Activated naive CD4-positive, alpha-beta T cell treated with anti-CD3 and anti-CD28 coated beads, Interleukin-2, amount 50 U/mL, for 24 hours (primary cell): ENCODE data around the gene KCNH1.

Experiments used
- H3K27ac Mint-ChIP-seq: one replicate; pipeline ENCODE4 v1.8.0; 2021; ENCODE audit warnings: mild to moderate bottlenecking, mixed read lengths
- H3K27me3 Mint-ChIP-seq: one replicate; pipeline ENCODE4 v1.8.0; 2021; ENCODE audit warnings: mixed read lengths
- H3K36me3 Mint-ChIP-seq: one replicate; pipeline ENCODE4 v1.8.0; 2021; ENCODE audit warnings: mixed read lengths
- H3K4me1 Mint-ChIP-seq: one replicate; pipeline ENCODE4 v1.8.0; 2021; ENCODE audit warnings: mixed read lengths
- H3K4me3 Mint-ChIP-seq: one replicate; pipeline ENCODE4 v1.8.0; 2021; ENCODE audit warnings: mild to moderate bottlenecking, mixed read lengths
- H3K9me3 Mint-ChIP-seq: one replicate; pipeline ENCODE4 v1.8.0; 2021; ENCODE audit warnings: mixed read lengths

The KCNH1 gene

DNA sequence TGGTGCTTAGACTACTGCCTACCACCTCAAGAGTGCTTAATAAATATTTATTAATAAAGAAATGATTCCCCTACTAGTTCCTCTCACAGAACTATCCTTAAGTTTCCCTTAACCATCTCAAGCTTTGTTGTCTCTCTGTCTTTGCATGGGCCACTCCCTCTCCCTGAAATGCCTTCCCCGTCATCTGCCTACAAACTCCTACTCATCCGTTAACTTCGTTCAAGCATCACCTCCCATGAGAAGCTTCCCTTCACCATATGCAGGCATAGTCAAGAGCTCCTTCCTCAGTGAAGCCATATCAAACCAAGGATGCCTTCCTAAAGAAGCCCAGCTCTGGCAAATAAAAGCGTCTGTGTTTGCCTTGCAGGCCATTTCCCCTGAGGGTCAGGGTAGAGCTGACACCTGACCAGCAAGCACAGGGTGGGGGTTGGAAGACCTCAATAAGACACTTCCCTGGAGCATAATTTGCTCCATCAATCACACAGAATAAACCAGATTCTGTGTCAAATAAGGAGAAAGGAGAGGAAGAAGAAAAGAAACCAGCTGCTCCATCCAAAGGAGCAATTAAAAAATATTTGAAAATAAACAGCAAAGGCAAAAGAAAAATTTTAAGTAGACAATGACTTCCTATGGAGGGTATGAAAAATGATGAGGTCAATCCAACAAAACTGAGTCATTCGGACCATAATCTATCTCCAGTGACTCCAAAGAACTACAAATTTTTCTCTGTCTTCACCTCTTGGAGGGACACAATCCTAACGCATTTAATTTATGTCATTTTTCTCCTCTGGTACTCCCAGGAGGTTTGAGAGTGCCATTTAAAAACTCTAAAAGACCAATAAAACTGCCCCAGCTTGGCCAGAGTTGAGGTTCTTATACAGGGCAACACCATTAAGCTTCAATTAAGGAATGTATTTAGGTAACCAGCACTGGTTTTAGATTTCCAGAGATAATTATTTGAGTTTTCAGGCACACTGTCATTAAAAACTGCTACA lies 303.6 kb downstream of the KCNH1 start:
- H3K36me3 Mint-ChIP-seq = no peaks in the 10 kb centered on the region
- no peaks in the 10 kb centered on the region for H3K4me1 Mint-ChIP-seq
- H3K9me3 Mint-ChIP-seq = no peaks in the 10 kb centered on the region
- H3K27me3 Mint-ChIP-seq = peaks cover 8% of the 10 kb centered on the region
- H3K27ac Mint-ChIP-seq = no peak overlapping the region
- no peak overlapping the region for H3K4me3 Mint-ChIP-seq

DNA sequence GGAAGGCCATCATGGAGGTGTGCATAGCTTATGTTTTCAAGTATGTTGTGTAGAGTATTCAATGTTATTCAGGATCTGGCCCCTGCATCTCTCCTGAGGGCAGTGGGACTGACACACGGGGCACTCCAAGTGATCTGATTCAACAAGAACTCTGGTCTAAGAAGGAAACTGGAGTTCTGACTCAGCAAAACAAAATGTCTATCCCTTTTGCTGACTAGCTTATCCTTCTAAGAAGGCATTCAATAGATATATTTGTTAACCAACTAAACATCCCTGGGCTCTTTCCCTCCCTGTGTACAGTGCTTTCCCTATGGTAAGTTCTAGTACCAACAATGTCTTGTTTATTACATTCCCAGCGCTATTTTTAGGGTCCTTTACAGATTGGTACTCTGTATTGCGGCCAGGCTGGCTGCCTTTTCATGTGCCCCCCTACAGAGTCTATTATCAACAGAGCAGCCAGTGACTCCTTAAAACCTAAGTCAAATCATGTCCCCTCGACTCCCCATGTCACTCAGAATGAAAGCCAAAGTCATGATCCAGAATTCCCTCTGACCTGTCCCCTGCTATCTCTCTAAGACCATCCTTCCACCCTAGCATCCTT lies 304.9 kb downstream of the KCNH1 start:
- Mint-ChIP-seq H3K36me3 (no peaks in the 10 kb centered on the region), H3K27ac (no peak overlapping the region), H3K27me3 (peaks cover 8% of the 10 kb centered on the region), H3K4me3 (no peak overlapping the region), H3K9me3 (no peaks in the 10 kb centered on the region), H3K4me1 (no peaks in the 10 kb centered on the region)

DNA sequence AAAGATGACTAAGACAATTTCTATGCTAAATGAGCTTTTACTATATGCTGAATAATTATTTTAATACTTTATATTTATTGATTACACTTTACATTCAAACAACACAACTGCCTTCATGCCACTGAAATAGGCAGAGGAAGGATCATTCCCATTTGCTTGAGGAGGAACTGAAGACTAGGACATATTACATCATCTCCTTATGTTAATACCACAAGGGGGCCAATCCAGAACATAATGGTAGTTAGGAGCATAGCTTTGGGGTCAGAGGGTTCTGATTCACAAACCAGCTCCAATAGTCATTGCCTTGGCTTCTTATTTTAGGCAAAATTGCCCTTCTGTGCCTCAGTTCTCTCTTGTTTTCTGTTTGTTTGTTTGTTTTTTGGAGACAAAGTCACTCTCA lies 306.5 kb downstream of the KCNH1 start:
- Mint-ChIP-seq H3K9me3 (no peaks in the 10 kb centered on the region), H3K27me3 (peaks cover 8% of the 10 kb centered on the region), H3K27ac (no peak overlapping the region), H3K4me1 (no peaks in the 10 kb centered on the region), H3K4me3 (no peak overlapping the region), H3K36me3 (no peaks in the 10 kb centered on the region)

DNA sequence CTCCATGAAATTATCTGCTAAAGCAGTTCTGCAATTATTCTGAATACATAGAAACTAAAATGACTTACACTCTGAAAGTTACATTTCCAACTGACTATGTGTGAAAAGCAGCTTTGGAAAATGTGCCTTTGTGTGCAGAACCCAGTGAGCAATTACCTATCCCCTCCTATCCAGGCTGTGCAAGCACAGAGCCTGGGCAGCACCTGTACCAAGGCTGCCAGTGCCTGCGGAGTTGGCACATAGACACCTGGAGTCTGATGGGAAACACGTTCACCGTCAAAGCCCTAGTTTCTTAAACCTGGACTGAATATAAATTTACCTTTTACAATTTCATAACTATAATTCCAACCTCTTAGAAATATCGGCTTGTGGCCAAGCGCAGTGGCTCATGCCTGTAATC lies 307.3 kb downstream of the KCNH1 start:
- H3K9me3 Mint-ChIP-seq = no peaks in the 10 kb centered on the region
- H3K4me3 Mint-ChIP-seq = no peak overlapping the region
- H3K4me1 Mint-ChIP-seq = no peaks in the 10 kb centered on the region
- no peaks in the 10 kb centered on the region for H3K36me3 Mint-ChIP-seq
- H3K27ac Mint-ChIP-seq = no peak overlapping the region
- peaks cover 8% of the 10 kb centered on the region for H3K27me3 Mint-ChIP-seq

DNA sequence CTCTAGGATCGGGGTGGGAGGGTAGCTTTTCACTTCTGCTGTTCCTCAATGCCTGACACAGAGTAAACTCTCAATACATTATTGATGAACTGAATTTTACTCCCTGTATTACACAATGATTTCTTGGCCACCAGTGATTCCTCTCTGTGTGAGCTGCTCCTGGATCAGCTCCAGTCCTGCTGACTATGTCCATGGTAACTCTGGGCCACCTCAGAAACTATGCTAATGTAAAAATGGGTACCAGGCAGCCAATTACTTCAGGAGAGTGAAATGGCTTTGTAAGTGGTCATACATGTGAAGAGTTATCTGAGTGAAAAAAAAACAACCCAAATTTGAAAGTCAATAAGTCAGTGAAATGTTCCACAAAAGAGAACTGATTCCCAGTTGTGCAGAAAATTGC lies 311.0 kb downstream of the KCNH1 start:
- Mint-ChIP-seq H3K4me3 (no peak overlapping the region), H3K36me3 (no peaks in the 10 kb centered on the region), H3K27me3 (peaks cover 4% of the 10 kb centered on the region), H3K4me1 (no peaks in the 10 kb centered on the region), H3K9me3 (no peaks in the 10 kb centered on the region), H3K27ac (no peak overlapping the region)

DNA sequence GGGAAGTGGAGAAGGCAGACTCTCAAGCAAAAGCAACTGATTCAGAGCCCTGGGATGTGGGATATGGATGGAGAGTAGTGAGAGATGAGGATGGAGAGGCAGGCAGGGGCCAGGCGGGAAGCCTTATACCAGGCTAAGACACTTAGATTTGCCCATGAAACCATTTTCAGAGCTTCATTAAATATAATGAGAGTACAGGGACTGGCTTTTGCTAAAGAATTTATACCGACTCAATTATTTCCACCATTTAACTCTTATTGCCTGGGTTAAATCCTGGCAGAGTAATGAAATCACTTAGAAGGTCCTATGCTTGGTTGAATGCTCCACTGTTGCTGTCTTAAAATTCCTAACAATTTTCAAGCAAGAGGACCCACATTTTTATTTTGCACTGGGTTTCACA lies 311.7 kb downstream of the KCNH1 start:
- Mint-ChIP-seq H3K27me3 (peaks cover 4% of the 10 kb centered on the region), H3K4me1 (no peaks in the 10 kb centered on the region), H3K36me3 (no peaks in the 10 kb centered on the region), H3K4me3 (no peak overlapping the region), H3K9me3 (no peaks in the 10 kb centered on the region), H3K27ac (no peak overlapping the region)

DNA sequence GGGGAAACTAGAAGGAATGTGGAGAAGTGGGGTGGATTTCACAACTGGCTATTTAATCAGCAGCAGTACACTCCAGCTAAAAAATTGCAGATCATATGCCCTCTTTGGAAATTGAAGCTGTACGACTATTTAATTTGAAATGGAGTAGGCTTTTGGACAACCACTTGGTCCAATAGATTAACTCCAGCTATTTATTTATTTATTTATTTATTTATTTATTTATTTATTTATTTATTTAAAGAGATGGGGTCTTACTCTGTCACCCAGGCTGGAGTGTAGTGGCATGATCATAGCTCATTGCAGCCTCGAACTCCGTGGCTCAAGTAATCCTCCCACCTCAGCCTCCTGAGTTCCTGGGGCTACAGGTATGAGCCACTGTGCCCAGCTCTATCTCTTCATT lies 312.3 kb downstream of the KCNH1 start:
- H3K4me1 Mint-ChIP-seq = no peaks in the 10 kb centered on the region
- H3K4me3 Mint-ChIP-seq = no peak overlapping the region

DNA sequence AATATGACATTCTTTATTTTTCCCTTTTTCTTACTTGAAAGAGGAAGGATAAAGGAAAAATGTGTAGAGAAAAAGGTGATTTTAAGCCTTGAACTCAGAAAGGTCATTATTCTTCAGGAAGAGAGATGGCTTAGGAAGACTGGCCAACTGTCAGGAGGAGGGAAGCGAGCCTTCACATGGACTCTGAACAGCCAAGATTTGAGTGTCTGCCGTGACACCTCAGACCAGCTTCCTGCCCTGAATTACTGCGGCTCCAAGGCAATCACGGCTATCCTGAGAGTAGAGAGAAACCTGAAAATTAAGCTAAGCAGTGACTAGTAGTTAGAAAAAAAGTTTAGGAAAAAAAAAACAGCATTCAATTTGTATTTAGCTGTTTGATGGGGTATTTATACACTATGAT lies 314.7 kb downstream of the KCNH1 start:
- H3K27me3 Mint-ChIP-seq = peaks cover 2% of the 10 kb centered on the region
- H3K36me3 Mint-ChIP-seq = no peaks in the 10 kb centered on the region
- no peak overlapping the region for H3K4me3 Mint-ChIP-seq
- no peaks in the 10 kb centered on the region for H3K4me1 Mint-ChIP-seq
- no peaks in the 10 kb centered on the region for H3K9me3 Mint-ChIP-seq
- H3K27ac Mint-ChIP-seq = no peak overlapping the region

More for the DNA sequence above, 312.3 kb downstream of the KCNH1 start:
- Mint-ChIP-seq H3K9me3 (no peaks in the 10 kb centered on the region), H3K27ac (no peak overlapping the region), H3K27me3 (peaks cover 4% of the 10 kb centered on the region), H3K36me3 (no peaks in the 10 kb centered on the region)

DNA sequence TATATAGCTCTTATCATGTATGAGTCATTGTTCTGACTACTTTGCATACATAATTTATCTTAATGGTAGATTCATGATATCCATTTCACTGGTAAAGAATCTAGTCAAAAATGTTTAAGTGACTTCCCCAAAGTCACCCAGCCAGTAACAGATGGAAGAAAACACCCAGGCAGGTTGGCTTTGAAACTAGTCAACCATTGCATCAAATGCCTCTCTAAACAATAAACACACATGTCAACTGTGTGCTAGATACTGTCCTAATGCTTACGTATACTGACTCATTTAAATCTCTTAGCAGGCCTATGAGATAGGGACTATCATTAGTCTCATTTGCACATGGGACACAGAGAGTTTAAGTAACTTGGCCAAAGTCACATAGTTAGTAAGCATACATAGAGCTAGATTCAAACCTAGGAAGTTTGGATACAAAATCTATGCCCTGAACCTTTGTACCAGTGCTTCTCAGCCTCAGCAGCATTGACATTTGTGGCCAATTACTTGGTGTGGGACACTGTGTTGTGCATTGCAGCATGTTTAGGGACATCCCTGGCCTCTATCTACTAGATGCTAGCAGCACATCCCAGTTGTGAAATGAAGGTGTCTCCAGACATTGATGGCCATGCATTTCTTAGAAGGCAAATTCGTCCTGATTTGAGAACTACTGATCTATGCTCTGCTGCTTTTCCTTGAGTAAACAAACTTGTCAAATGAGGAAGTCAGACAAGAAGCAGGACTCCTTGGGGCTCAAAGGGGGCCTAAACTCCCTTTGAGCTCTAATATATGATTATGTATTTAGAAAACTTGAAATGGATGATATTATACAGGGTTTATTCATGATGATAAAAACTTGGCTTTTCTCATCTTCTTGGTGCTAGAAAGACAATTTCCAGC lies 316.3 kb downstream of the KCNH1 start:
- no peaks in the 10 kb centered on the region for H3K4me1 Mint-ChIP-seq
- no peaks in the 10 kb centered on the region for H3K9me3 Mint-ChIP-seq
- H3K27me3 Mint-ChIP-seq = peaks cover 2% of the 10 kb centered on the region
- H3K4me3 Mint-ChIP-seq = no peak overlapping the region
- H3K27ac Mint-ChIP-seq = no peak overlapping the region
- no peaks in the 10 kb centered on the region for H3K36me3 Mint-ChIP-seq

DNA sequence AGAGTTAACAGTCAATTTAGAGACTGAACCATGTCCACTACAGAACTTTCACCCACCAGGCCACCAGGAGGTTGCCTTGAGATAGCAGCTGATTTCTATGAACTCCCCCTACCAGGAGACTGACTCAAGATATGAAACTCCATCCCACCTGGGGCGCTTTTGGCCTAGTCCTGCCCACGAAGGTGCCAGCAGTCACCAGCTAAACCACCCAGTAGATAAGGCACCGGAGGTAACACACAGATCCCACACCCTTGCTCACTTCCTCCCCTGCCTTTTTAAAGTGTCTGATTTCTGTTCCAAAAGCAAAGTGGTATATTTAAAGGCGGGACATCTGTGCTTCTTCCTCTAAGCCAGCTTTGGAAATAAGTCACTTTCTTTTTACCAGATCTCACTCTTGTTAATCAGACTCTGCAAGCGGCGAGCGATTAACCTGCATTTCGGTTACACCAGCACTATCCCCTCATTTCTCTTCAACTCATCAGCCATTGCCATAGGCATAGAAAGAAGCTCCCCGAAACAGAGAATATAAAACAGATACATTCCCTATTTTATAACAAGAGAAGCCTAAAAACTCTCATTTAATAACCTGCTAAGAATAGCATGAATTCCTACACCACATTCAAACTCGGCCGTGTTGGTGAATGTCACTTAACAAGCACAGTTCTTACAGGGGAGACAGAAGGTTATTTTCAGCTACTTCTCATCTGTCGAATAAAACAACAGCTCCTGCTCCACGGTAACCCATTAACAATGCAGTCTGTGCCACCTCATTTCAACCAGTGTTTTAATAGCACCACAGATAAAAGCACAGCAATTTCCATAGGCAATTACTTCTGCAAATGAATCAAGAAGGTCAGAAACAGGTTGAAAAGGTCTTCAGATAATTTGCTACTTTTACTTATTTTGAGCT lies 318.1 kb downstream of the KCNH1 start:
- Mint-ChIP-seq H3K36me3 (no peaks in the 10 kb centered on the region), H3K4me1 (no peaks in the 10 kb centered on the region), H3K4me3 (no peak overlapping the region), H3K27ac (no peak overlapping the region), H3K27me3 (no peaks in the 10 kb centered on the region), H3K9me3 (no peaks in the 10 kb centered on the region)

DNA sequence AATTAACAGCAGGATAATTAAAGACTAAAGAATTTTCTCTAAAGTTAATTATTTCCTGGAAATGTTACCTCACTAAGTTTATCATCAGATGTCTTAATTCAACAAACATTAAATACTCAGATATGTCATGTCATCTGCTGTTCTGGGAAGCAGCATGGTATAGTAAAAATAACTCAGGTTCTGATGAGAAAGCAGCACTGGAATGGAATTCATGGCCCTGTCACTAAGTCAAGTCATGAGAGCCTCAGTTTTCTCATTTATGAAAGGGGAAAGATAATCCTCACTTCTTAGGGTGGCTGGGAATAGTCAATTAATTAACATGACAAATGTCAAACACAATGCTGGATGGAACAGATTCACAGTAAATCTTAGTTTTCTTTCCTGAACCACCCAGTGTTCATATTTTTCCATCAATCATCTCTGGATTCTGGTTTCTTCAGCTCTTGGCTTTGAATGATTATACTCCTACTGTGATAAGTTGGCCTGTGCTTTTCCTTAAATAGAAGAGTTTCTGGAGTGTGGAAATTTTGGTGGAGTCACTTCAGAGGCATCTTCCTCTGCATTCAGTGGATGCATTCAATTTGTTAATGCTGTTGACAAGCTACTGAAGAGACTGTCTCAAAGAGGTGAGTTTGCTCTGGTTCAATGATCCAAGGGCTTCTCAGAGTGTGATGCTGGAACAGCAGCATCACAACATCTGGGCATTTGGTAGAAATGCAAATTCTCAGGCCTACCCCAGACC lies 319.4 kb downstream of the KCNH1 start:
- Mint-ChIP-seq H3K4me3 (no peak overlapping the region), H3K27ac (no peak overlapping the region), H3K27me3 (peaks cover 3% of the 10 kb centered on the region), H3K36me3 (no peaks in the 10 kb centered on the region), H3K9me3 (no peaks in the 10 kb centered on the region), H3K4me1 (no peaks in the 10 kb centered on the region)

DNA sequence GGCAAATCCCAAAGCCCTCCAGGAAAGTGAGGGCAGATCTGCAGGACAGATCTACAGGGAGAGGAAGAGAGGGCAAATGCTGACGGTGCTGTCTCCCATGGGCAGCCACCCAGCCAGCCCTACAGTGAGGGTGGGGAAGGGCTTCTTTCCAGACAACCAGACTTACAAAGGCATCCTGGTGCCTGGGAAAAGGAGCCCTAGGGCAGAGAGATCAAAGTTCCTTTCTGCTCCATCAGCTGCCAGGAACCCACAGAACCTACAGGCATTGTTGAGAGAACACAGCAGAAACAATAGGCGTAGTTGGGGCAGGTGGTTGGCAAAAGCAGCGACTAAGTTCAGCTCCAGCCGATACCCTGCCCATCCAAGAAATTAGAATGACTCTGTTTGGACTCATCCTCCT lies 332.4 kb downstream of the KCNH1 start:
- Mint-ChIP-seq H3K27ac (no peak overlapping the region), H3K36me3 (no peaks in the 10 kb centered on the region), H3K4me3 (no peak overlapping the region), H3K4me1 (no peaks in the 10 kb centered on the region), H3K9me3 (no peaks in the 10 kb centered on the region), H3K27me3 (peaks cover 3% of the 10 kb centered on the region)

DNA sequence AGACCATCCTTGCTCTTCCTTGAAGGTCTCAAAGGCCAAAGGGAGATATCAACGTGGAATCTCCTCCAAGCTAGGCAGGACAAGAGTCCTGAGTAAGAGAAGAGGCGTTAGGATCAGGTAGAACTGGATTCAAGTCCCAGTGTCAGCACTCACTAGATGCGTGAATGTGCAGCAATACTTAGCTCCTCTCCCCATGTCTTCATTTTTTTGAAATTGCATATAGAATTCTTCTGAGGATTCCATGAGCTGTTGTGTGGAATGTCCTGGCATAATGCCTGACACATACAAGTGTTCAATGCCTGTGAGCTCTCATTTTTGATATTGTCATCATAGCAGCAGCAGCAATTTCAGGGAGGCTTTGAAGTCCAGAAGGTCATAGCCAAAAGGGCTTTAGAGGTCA lies 333.2 kb downstream of the KCNH1 start:
- H3K4me1 Mint-ChIP-seq = no peaks in the 10 kb centered on the region
- H3K27ac Mint-ChIP-seq = no peak overlapping the region
- no peaks in the 10 kb centered on the region for H3K36me3 Mint-ChIP-seq
- peaks cover 3% of the 10 kb centered on the region for H3K27me3 Mint-ChIP-seq
- H3K9me3 Mint-ChIP-seq = no peaks in the 10 kb centered on the region
- no peak overlapping the region for H3K4me3 Mint-ChIP-seq

DNA sequence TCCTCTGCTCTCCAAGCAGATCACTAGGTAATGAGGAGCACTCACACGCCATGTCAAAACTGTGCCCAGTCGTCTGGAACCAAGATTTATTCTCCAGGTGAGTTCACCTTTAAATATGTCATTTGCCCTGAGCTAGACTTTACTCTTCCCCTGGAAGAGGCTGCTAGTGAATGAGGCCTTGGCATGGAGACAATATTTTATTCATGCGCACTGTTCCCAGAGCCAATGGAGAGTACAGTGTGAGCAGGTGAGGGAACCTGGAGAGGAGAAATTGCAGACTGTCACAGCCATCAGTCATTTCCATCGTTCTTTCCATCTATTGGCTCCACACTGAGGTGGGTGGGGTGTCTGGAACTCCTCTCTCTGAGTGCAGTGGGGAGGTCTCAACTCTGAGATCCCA lies 333.6 kb downstream of the KCNH1 start:
- Mint-ChIP-seq H3K4me3 (no peak overlapping the region), H3K27me3 (peaks cover 3% of the 10 kb centered on the region), H3K9me3 (no peaks in the 10 kb centered on the region), H3K36me3 (no peaks in the 10 kb centered on the region), H3K27ac (no peak overlapping the region), H3K4me1 (no peaks in the 10 kb centered on the region)
